HEK293 (cell line): ENCODE data around the gene PRDM15.

Experiments used
- CTCF ChIA-PET: fragments of 350-600 bp; formaldehyde crosslinking; extraction: SDS; loops from one replicate; lab custom pipeline; 2021; ENCODE audit warnings: antibody characterized with exemption; lab: Yijun Ruan, JAX
- POLR2A ChIA-PET: fragments of 300-600 bp; formaldehyde crosslinking; extraction: SDS; loops from one replicate; lab custom pipeline; 2020; ENCODE audit warnings: antibody characterized with exemption, inconsistent platforms; lab: Yijun Ruan, JAX
- H3K27ac ChIP-seq: fragments of 200-500 bp; sonication (Bioruptor generic); 2 replicates; pipeline ENCODE4 v1.5.1; 2014; ENCODE audit warnings: low read depth, low read length, control low read depth, inconsistent platforms; ENCODE audit errors: extremely low read depth
- H3K36me3 ChIP-seq, 2 experiments: fragments of 200-500 bp in 1 of 2; sonication (Bioruptor generic) in 1 of 2; 1 replicate in 1 of 2; 2 replicates in 1 of 2; pipeline ENCODE4 v1.5.1; 2014 to 2017; ENCODE audit warnings: inconsistent platforms in 2 of 2, low read length in 2 of 2; ENCODE audit not compliant: control insufficient read depth in 2 of 2, insufficient read depth in 1 of 2
- H3K4me1 ChIP-seq: fragments of 200-500 bp; sonication (Bioruptor generic); 2 replicates; pipeline ENCODE4 v1.5.1; 2014; ENCODE audit warnings: mild to moderate bottlenecking, low read length, inconsistent platforms; ENCODE audit not compliant: control insufficient read depth, insufficient read depth
- H3K4me3 ChIP-seq: 2 replicates; pipeline ENCODE4 v1.5.1; 2011; ENCODE audit warnings: low read depth, mild to moderate bottlenecking, control low read depth, low read length, moderate library complexity
- H3K9me3 ChIP-seq: fragments of 200-500 bp; sonication (Bioruptor generic); 2 replicates; pipeline ENCODE4 v1.5.1; 2014; ENCODE audit warnings: low read depth, low read length, inconsistent platforms; ENCODE audit not compliant: control insufficient read depth, insufficient read depth
- EGR2 ChIP-seq: fragments of 450-650 bp; formaldehyde crosslinking; IDR thresholded peaks from 2 replicates; pipeline ENCODE4 v1.5.1; 2016; ENCODE audit warnings: low read depth, missing biosample characterization, missing genetic modification characterization
- GLI2 ChIP-seq: fragments of 450-650 bp; formaldehyde crosslinking; IDR thresholded peaks from 2 replicates; pipeline ENCODE4; 2017; ENCODE audit warnings: missing biosample characterization, missing genetic modification characterization, low read depth, borderline replicate concordance
- HOXD13 ChIP-seq: sonication (generic); formaldehyde crosslinking; IDR thresholded peaks from 2 replicates; pipeline ENCODE4 v1.8.0; 2022; ENCODE audit warnings: missing genetic modification reagents, borderline replicate concordance
- OSR2 ChIP-seq: fragments of 450-650 bp; formaldehyde crosslinking; IDR thresholded peaks from 2 replicates; pipeline ENCODE4 v1.5.1; 2016; ENCODE audit warnings: missing biosample characterization, missing genetic modification characterization
- RBAK ChIP-seq: fragments of 450-650 bp; formaldehyde crosslinking; IDR thresholded peaks from 2 replicates; pipeline ENCODE4 v1.5.1; 2016; ENCODE audit warnings: missing biosample characterization, missing genetic modification characterization
- SP3 ChIP-seq: fragments of 450-650 bp; formaldehyde crosslinking; IDR thresholded peaks from 2 replicates; pipeline ENCODE4 v1.5.1; 2016; ENCODE audit warnings: missing biosample characterization, missing genetic modification characterization
- SP7 ChIP-seq: fragments of 450-650 bp; formaldehyde crosslinking; IDR thresholded peaks from 2 replicates; pipeline ENCODE4 v1.5.1; 2016; ENCODE audit warnings: missing biosample characterization, missing genetic modification characterization
- ZBTB8A ChIP-seq: fragments of 450-650 bp; formaldehyde crosslinking; IDR thresholded peaks from 2 replicates; pipeline ENCODE4 v1.5.1; 2016; ENCODE audit warnings: missing biosample characterization, missing genetic modification characterization
- ZEB2 ChIP-seq: fragments of 450-650 bp; formaldehyde crosslinking; IDR thresholded peaks from 2 replicates; pipeline ENCODE4 v1.5.1; 2016; ENCODE audit warnings: missing biosample characterization, missing genetic modification characterization
- ZFP41 ChIP-seq: fragments of 450-650 bp; formaldehyde crosslinking; IDR thresholded peaks from 2 replicates; pipeline ENCODE4 v1.5.1; 2016; ENCODE audit warnings: missing biosample characterization, missing genetic modification characterization, borderline replicate concordance
- ZNF184 ChIP-seq: fragments of 450-650 bp; IDR thresholded peaks from 2 replicates; pipeline ENCODE4 v1.5.1; 2018; ENCODE audit warnings: missing biosample characterization, mild to moderate bottlenecking, missing genetic modification characterization
- ZNF341 ChIP-seq: fragments of 450-650 bp; formaldehyde crosslinking; IDR thresholded peaks from 2 replicates; pipeline ENCODE4; 2016; ENCODE audit warnings: low read depth, missing biosample characterization, missing genetic modification characterization
- ZNF416 ChIP-seq: fragments of 450-650 bp; formaldehyde crosslinking; IDR thresholded peaks from 2 replicates; pipeline ENCODE4 v1.5.1; 2016; ENCODE audit warnings: missing biosample characterization, missing genetic modification characterization
- ZNF433 ChIP-seq: fragments of 450-650 bp; formaldehyde crosslinking; IDR thresholded peaks from 2 replicates; pipeline ENCODE4 v1.5.1; 2016; ENCODE audit warnings: missing biosample characterization, missing genetic modification characterization, low read depth
- ZNF510 ChIP-seq: fragments of 450-650 bp; formaldehyde crosslinking; IDR thresholded peaks from 2 replicates; pipeline ENCODE4 v1.5.1; 2018; ENCODE audit warnings: mild to moderate bottlenecking, missing genetic modification characterization, missing biosample characterization; ENCODE audit not compliant: insufficient replicate concordance
- ZNF548 ChIP-seq: fragments of 450-650 bp; formaldehyde crosslinking; IDR thresholded peaks from 2 replicates; pipeline ENCODE4 v1.5.1; 2016; ENCODE audit warnings: missing biosample characterization, missing genetic modification characterization
- ZNF621 ChIP-seq: fragments of 450-650 bp; formaldehyde crosslinking; IDR thresholded peaks from 2 replicates; pipeline ENCODE4 v1.5.1; 2017; ENCODE audit warnings: missing biosample characterization, missing genetic modification characterization
- ZNF629 ChIP-seq: fragments of 450-650 bp; formaldehyde crosslinking; IDR thresholded peaks from 2 replicates; pipeline ENCODE4 v1.5.1; 2017; ENCODE audit warnings: missing biosample characterization, missing genetic modification characterization
- ZNF701 ChIP-seq: fragments of 450-650 bp; formaldehyde crosslinking; IDR thresholded peaks from 2 replicates; pipeline ENCODE4 v1.5.1; 2016; ENCODE audit warnings: missing biosample characterization, missing genetic modification characterization
- ZNF777 ChIP-seq: fragments of 450-650 bp; formaldehyde crosslinking; IDR thresholded peaks from 2 replicates; pipeline ENCODE4 v1.5.1; 2017; ENCODE audit warnings: missing biosample characterization, missing genetic modification characterization, borderline replicate concordance
- ZNF791 ChIP-seq: fragments of 450-650 bp; formaldehyde crosslinking; IDR thresholded peaks from 2 replicates; pipeline ENCODE4 v1.5.1; 2016; ENCODE audit warnings: missing biosample characterization, missing genetic modification characterization
- TF ChIP-seq, protein P1 (sequence below): fragments of 450-650 bp; formaldehyde crosslinking; IDR thresholded peaks from 2 replicates; pipeline ENCODE4 v1.5.1; 2016; ENCODE audit warnings: missing biosample characterization, missing genetic modification characterization
- TF ChIP-seq, protein P2 (sequence below): fragments of 450-650 bp; formaldehyde crosslinking; IDR thresholded peaks from 2 replicates; pipeline ENCODE4 v1.5.1; 2016; ENCODE audit warnings: missing biosample characterization, missing genetic modification characterization
- TF ChIP-seq, protein P3 (sequence below): fragments of 450-650 bp; formaldehyde crosslinking; IDR thresholded peaks from 2 replicates; pipeline ENCODE4 v1.5.1; 2016; ENCODE audit warnings: missing biosample characterization, missing genetic modification characterization

The PRDM15 gene

DNA sequence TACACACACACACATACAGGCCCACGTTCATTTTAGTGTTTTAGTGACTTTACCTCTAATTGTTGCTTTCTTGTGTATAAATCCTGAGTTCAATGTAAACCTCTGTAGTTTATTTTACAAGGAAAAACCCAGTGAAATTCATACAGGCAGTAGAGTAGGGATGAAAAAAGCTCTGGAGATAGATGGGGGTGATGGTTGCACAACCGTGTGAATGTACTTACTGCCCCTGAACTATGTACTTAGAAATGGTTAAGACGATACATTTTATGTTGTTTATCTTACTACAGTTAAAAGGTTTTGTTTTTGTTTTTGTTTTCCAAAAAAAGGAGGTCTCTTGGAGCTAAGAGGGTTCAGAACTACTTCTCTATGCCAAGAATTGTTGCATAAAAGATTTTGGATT lies 29.7 kb upstream of the PRDM15 start (continued):
- TF ChIP-seq, protein P1, sequence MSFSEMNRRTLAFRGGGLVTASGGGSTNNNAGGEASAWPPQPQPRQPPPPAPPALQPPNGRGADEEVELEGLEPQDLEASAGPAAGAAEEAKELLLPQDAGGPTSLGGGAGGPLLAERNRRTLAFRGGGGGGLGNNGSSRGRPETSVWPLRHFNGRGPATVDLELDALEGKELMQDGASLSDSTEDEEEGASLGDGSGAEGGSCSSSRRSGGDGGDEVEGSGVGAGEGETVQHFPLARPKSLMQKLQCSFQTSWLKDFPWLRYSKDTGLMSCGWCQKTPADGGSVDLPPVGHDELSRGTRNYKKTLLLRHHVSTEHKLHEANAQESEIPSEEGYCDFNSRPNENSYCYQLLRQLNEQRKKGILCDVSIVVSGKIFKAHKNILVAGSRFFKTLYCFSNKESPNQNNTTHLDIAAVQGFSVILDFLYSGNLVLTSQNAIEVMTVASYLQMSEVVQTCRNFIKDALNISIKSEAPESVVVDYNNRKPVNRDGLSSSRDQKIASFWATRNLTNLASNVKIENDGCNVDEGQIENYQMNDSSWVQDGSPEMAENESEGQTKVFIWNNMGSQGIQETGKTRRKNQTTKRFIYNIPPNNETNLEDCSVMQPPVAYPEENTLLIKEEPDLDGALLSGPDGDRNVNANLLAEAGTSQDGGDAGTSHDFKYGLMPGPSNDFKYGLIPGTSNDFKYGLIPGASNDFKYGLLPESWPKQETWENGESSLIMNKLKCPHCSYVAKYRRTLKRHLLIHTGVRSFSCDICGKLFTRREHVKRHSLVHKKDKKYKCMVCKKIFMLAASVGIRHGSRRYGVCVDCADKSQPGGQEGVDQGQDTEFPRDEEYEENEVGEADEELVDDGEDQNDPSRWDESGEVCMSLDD (tag by site-specific recombination) = no peak
- TF ChIP-seq ZNF548 (no peak), ZNF433 (no peak), ZFP41 (no peak), OSR2 (tag by site-specific recombination) (no peak), ZNF510 (tag by site-specific recombination) (no peak), ZNF629 (tag by site-specific recombination) (no peak), EGR2 (tag by site-specific recombination) (no peak), SP3 (tag by site-specific recombination) (no peak)
- TF ChIP-seq, protein P2, sequence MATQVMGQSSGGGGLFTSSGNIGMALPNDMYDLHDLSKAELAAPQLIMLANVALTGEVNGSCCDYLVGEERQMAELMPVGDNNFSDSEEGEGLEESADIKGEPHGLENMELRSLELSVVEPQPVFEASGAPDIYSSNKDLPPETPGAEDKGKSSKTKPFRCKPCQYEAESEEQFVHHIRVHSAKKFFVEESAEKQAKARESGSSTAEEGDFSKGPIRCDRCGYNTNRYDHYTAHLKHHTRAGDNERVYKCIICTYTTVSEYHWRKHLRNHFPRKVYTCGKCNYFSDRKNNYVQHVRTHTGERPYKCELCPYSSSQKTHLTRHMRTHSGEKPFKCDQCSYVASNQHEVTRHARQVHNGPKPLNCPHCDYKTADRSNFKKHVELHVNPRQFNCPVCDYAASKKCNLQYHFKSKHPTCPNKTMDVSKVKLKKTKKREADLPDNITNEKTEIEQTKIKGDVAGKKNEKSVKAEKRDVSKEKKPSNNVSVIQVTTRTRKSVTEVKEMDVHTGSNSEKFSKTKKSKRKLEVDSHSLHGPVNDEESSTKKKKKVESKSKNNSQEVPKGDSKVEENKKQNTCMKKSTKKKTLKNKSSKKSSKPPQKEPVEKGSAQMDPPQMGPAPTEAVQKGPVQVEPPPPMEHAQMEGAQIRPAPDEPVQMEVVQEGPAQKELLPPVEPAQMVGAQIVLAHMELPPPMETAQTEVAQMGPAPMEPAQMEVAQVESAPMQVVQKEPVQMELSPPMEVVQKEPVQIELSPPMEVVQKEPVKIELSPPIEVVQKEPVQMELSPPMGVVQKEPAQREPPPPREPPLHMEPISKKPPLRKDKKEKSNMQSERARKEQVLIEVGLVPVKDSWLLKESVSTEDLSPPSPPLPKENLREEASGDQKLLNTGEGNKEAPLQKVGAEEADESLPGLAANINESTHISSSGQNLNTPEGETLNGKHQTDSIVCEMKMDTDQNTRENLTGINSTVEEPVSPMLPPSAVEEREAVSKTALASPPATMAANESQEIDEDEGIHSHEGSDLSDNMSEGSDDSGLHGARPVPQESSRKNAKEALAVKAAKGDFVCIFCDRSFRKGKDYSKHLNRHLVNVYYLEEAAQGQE (tag by site-specific recombination) = no peak

DNA sequence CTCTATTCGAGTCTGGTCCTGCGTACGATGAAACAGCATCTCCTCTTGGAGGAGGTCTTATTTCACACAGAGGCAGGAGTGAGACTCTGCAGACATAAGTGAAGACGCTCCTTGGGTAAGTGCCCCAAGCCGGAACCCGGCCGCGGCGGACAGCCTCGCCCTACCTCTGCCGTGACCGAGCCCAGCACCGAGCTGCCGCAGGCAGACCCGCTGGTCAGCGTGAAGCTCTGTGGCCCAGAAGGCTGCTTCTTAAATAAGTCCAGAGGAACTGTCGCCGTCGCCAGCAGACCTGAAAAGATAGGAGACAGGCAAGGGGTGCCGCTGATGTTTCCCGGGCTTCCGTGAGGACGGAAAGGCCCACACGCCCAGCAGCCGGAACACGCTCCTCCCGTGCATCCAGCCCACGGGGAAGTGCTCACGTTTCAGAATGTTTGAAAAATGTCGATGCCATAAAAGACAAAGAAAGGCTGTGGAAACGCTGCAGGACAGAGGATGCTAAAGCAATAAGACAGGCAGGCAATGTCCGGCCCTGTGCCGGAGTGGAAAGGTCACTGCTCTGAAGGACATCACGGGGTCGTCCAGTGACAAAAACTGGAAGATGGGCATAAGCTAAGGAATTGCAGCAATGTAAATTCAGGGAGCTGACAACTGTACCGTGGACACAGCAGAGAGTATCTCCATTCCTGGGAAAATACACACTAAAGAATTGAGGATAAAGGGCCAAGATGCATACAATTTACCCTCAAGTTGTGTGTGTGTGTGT lies 28.5 kb upstream of the PRDM15 start:
- no peaks in the 10 kb centered on the region for H3K9me3 ChIP-seq
- CTCF ChIA-PET = no interaction called here
- H3K36me3 ChIP-seq = peaks cover 0 to 13% of the 10 kb centered on the region in 2 experiments; a peak in 1 of 3 replicates
- no peak overlapping the region for H3K4me3 ChIP-seq
- no peak for TF ChIP-seq ZNF791 (tag by site-specific recombination)
- no peak for TF ChIP-seq ZNF510 (tag by site-specific recombination)
- no peak for TF ChIP-seq ZNF777 (tag by site-specific recombination)
- no peak for TF ChIP-seq ZNF184 (tag by site-specific recombination)
- no peak for TF ChIP-seq ZBTB8A (tag by site-specific recombination)
- TF ChIP-seq ZNF701 (tag by site-specific recombination) = no peak
- TF ChIP-seq ZNF416 (tag by site-specific recombination) = no peak
- TF ChIP-seq HOXD13 (CRISPR knock-in tag) = no peak
- TF ChIP-seq SP7 (tag by site-specific recombination) = no peak
- no peak for TF ChIP-seq ZNF621
- TF ChIP-seq, protein P3, sequence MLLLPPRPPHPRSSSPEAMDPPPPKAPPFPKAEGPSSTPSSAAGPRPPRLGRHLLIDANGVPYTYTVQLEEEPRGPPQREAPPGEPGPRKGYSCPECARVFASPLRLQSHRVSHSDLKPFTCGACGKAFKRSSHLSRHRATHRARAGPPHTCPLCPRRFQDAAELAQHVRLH = no peak
- TF ChIP-seq ZEB2 (tag by site-specific recombination) = no peak
- no peak for TF ChIP-seq OSR2 (tag by site-specific recombination)
- no peak for TF ChIP-seq GLI2
- no peak for TF ChIP-seq ZNF341 (tag by site-specific recombination)
- TF ChIP-seq RBAK (tag by site-specific recombination) = no peak
- no peak overlapping the region for H3K27ac ChIP-seq
- no peaks in the 10 kb centered on the region for H3K4me1 ChIP-seq
- POLR2A ChIA-PET = no interaction called here
